HL-60/S4 treated with retinoic acid at 250 ng/mL for 4 days and 3 days (cell line): ENCODE measurements around the gene DLX6.

Source experiments
- in situ Hi-C: fragments of 300-500 bp; cut with MboI; formaldehyde crosslinking; loops from 2 replicates; pipeline ENCODE4 v1.7.0; 2022; ENCODE audit warnings: low sequenced_read_pairs

The DLX6 gene

GRCh38 chr7:97005183-97006054 is at the start of gene DLX6:
Gene DLX6, plus strand, starts transcription at chr7:97005553. Its CDS starts 425 bp downstream, at chr7:97005978.
- in situ Hi-C loops, result no loop called here

- in situ Hi-C loops, result no loop called here
Observed at GRCh38 chr7:96959135-96959534, 46.2 kb upstream of the DLX6 start.

GRCh38 chr7:96962221-96962885 is 43.0 kb upstream of the DLX6 start:
- in situ Hi-C loops, result no loop called here

GRCh38 chr7:96968981-96969380 is 36.4 kb upstream of the DLX6 start:
- in situ Hi-C loops, result no loop called here

GRCh38 chr7:96970739-96971138 is 34.6 kb upstream of the DLX6 start:
- in situ Hi-C loops, result no loop called here

- in situ Hi-C loops, result no loop called here
Observed at GRCh38 chr7:96973986-96974385, 31.4 kb upstream of the DLX6 start.

GRCh38 chr7:96976106-96976505 is 29.2 kb upstream of the DLX6 start:
- in situ Hi-C loops, result no loop called here

GRCh38 chr7:96977445-96977844 is 27.9 kb upstream of the DLX6 start:
- in situ Hi-C loops, result no loop called here

GRCh38 chr7:96979551-96980276 is 25.6 kb upstream of the DLX6 start:
- in situ Hi-C loops, result no loop called here

- in situ Hi-C loops, result no loop called here
Observed at GRCh38 chr7:96982586-96982985, 22.8 kb upstream of the DLX6 start.

GRCh38 chr7:96985992-96986391 is 19.4 kb upstream of the DLX6 start:
- in situ Hi-C loops, result no loop called here

GRCh38 chr7:96986901-96987300 is 18.5 kb upstream of the DLX6 start:
- in situ Hi-C loops, result no loop called here

GRCh38 chr7:96987719-96988118 is 17.6 kb upstream of the DLX6 start:
- in situ Hi-C loops, result no loop called here

GRCh38 chr7:96989241-96989858 is 16.0 kb upstream of the DLX6 start:
- in situ Hi-C loops, result no loop called here

- in situ Hi-C loops, result no loop called here
Observed at GRCh38 chr7:96989859-96990317, 15.5 kb upstream of the DLX6 start.

GRCh38 chr7:96991546-96992191 is 13.7 kb upstream of the DLX6 start:
- in situ Hi-C loops, result no loop called here

GRCh38 chr7:96992192-96993005 is 13.0 kb upstream of the DLX6 start:
- in situ Hi-C loops, result no loop called here

- in situ Hi-C loops, result no loop called here
Observed at GRCh38 chr7:96993094-96993865, 12.1 kb upstream of the DLX6 start.

- in situ Hi-C loops, result no loop called here
Observed at GRCh38 chr7:96993980-96994379, 11.4 kb upstream of the DLX6 start.
